Thoracic aorta (tissue), 2 donors: Measurements from ENCODE around the gene PPP1R15B. TPM values are rescaled to one million over a fixed set of nuclear protein-coding genes. Genes with fewer than 3 reads are reported as not detected.
"Not testable (repeated sequence)": the region's sequence is repeated elsewhere in the genome, so short reads cannot be mapped to it uniquely, and the experiment has no call there.

Experiments used
- ATAC-seq: fragments of 150-250 bp; one replicate; pipeline ENCODE4 v1.8.0; 2017; ENCODE audit warnings: low read depth; ENCODE audit not compliant: insufficient number of reproducible peaks, low FRiP score
- DNase-seq: peaks from one replicate; pipeline ENCODE4 v3.0.0-alpha.2; 2020; ENCODE audit warnings: low spot score
- H3K27ac ChIP-seq, 2 donors: fragments of 200-600 bp; sonication (generic); 1 replicate in 1 of 2; 2 replicates in 1 of 2; pipeline ENCODE4 v1.5.1; 2016; ENCODE audit warnings: mild to moderate bottlenecking in 2 of 2, moderate library complexity in 2 of 2
- H3K27me3 ChIP-seq: fragments of 200-600 bp; sonication (generic); replicated peaks from 2 replicates; pipeline ENCODE4 v1.6.0; 2016; ENCODE audit warnings: mild to moderate bottlenecking; ENCODE audit not compliant: insufficient read depth
- H3K36me3 ChIP-seq: fragments of 200-600 bp; sonication (generic); one replicate; pipeline ENCODE4 v1.5.1; 2016
- H3K4me1 ChIP-seq, 2 donors: fragments of 200-600 bp; sonication (generic); 1 replicate in 1 of 2; 2 replicates in 1 of 2; pipeline versions ENCODE4 v1.5.1 to v1.6.0; 2016; ENCODE audit warnings: low read depth in 2 of 2, mild to moderate bottlenecking in 1 of 2; ENCODE audit not compliant: control insufficient read depth in 1 of 2
- H3K4me3 ChIP-seq: fragments of 200-600 bp; sonication (generic); 2 replicates; pipeline ENCODE4 v1.5.1; 2016; ENCODE audit warnings: mild to moderate bottlenecking
- H3K9me3 ChIP-seq: fragments of 200-600 bp; sonication (generic); 2 replicates; pipeline ENCODE4 v1.5.1; 2016
- CTCF ChIP-seq: fragments of 200-600 bp; sonication (generic); IDR thresholded peaks from one replicate; pipeline ENCODE4 v1.5.1; 2019; ENCODE audit warnings: antibody characterized with exemption
- total RNA-seq, 2 donors: library from RNA; depleted of rRNA; stranded (reverse); fragments of >200 nt; gene quantifications; one replicate each; pipeline versions ENCODE4 v1.1.0 to v1.2.3, GENCODE V29; 2016

Gene PPP1R15B
- total RNA-seq, 2 donors from 2014 or later = 40.1 to 64.5 TPM

DNA sequence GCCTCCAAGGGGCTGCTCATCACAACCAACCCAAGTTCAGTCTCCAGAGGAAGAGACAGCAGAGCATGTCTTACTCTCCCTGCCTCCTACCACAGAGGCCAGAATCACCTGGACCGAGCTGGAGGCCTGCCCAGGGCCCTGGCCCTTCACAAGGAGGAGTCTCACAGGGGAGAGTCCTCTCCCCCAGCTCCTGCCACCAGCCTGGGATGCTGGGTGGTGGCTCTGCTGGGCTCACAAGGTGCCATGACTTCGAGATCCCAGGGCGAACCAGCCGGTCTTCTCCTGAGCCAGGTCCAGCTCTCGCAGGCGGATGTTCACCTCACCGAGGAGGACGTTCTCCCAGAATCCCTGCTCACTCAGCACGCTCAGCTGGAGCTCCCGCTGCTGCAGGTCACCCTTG is 13.0 kb upstream of the PPP1R15B start:
- peaks cover 39% of the 10 kb centered on the region for H3K36me3 ChIP-seq
- ATAC-seq = no peak
- H3K4me3 ChIP-seq = no peak overlapping the region
- H3K9me3 ChIP-seq = no peaks in the 10 kb centered on the region
- no peak for TF ChIP-seq CTCF
- no peak for DNase-seq
- H3K27me3 ChIP-seq = no peaks in the 10 kb centered on the region
- H3K27ac ChIP-seq = no peak overlapping the region
- H3K4me1 ChIP-seq = peaks cover 0 to 2% of the 10 kb centered on the region in 2 donors

DNA sequence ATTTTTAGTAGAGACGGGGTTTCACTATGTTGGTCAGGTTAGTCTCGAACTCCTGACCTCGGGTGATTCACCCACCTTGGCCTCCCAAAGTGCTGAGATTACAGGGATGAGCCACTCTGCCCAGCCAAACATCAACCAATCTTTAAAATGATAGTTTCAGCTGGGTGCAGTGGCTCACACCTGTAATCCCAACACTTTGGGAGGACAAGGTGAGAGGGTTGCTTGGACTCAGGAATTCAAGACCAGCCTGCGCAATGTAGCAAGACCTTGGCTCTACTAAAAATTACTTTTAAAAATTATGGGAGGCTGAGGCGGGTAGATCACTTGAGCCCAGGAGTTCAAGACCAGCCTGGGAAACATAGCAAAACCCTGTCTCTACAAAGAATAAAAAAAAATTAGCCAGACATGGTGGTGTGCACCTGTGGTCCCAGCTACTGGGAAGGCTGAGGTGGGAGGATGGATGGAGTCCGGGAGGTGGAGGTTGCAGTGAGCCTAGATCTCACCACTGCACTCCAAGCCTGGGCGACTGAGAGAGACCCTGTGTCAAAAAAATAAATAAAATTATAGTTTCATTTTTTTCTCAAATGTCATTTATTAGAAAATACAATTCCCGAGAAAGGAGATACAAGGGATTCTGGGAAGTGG is 10.6 kb upstream of the PPP1R15B start:
- not testable (repeated sequence) for H3K27ac ChIP-seq, ATAC-seq, H3K4me3 ChIP-seq, DNase-seq, H3K27me3 ChIP-seq, H3K9me3 ChIP-seq
- Histone ChIP-seq H3K36me3 (peaks cover 30% of the 10 kb centered on the region), H3K4me1 (peaks cover 18 to 27% of the 10 kb centered on the region in 2 donors)

- H3K4me3 ChIP-seq = no peak overlapping the region
- peaks cover 20 to 29% of the 10 kb centered on the region in 2 donors for H3K4me1 ChIP-seq
- DNase-seq = no peak
- peaks cover 24% of the 10 kb centered on the region for H3K36me3 ChIP-seq
- H3K9me3 ChIP-seq = no peaks in the 10 kb centered on the region
- no peaks in the 10 kb centered on the region for H3K27me3 ChIP-seq
- no peak for ATAC-seq
- TF ChIP-seq CTCF = no peak
- no peak overlapping the region for H3K27ac ChIP-seq
These were observed 9.8 kb upstream of the PPP1R15B start for GRCh38 chr1:204421441-204421840.

DNA sequence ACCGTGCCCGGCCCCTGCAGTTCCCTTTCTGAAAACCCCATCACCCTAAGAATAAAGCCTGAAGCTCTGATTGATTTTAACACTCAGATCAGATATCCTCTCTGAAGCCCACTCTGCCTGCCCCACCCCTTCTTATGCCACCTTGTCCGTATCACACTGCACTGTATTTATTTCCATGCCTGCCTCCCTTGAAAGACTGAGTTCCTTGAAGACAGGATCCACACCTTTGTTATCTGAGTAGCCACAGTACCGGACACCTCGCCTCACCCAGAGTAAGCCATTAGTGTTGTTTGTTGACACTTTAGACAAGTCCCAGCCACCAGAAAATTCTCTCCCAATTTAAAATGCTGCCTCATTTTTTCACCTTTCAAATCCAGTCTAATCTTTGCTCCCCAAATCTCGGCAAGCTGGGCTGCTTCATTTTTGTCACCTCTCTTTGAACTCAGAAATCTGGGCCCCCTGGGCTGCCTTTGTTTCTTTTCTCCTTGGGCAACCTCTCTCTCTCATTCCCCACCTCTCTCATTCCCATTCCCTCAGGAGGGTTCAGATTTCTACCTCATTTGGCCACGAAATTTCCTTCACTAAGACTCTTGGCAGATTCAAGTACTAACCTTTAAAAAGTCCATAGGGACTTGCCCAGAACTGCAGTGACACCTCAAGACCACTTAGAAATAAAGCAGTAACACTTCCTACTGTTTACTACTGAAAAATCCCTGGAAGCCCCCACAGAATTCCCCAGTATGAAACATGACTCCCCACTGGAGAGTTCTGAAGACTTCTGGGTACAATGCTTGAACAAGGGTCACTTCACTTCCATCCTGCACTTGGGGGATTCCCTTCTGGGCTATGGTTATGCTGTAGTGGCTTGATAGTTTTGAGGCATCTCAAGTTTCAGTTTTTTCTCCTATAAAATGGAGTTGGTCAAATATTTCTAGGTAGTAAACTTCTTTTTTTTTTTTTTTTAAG is 8.7 kb upstream of the PPP1R15B start:
- H3K4me1 ChIP-seq = peaks cover 22 to 39% of the 10 kb centered on the region in 2 donors
- DNase-seq = no peak
- ATAC-seq = no peak
- H3K4me3 ChIP-seq = no peak overlapping the region
- H3K36me3 ChIP-seq = peaks cover 23% of the 10 kb centered on the region
- no peak overlapping the region for H3K27ac ChIP-seq
- no peaks in the 10 kb centered on the region for H3K27me3 ChIP-seq
- no peak for TF ChIP-seq CTCF
- no peaks in the 10 kb centered on the region for H3K9me3 ChIP-seq

DNA sequence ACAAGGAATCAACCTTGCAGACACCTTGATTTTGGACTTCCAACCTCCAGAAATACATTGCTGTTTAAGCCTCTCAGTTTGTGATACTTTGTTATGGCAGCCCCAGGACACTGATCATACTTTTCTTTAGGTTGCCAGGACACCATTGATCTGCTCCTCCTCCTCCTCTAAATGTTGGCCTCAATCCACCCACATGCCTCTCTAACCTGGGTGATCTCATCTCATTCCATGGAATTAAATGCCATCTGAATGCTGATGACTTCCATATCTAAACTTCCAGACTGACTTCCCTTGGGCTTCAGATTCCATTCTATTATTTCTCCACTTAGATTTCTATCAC is 7.4 kb upstream of the PPP1R15B start:
- no peaks in the 10 kb centered on the region for H3K27me3 ChIP-seq
- peaks cover 12% of the 10 kb centered on the region for H3K36me3 ChIP-seq
- no peaks in the 10 kb centered on the region for H3K9me3 ChIP-seq
- H3K4me3 ChIP-seq = no peak overlapping the region
- no peak for TF ChIP-seq CTCF
- peak overlapping the region; percentile 47 to 76 for H3K27ac ChIP-seq
- DNase-seq = no peak
- ATAC-seq = no peak
- peaks cover 22 to 39% of the 10 kb centered on the region in 2 donors for H3K4me1 ChIP-seq
